Bone marrow (tissue), 2 donors: Measurements from ENCODE around the gene EFCAB11.

Experiments
- DNase-seq, 2 donors: peaks; one replicate each; lab custom pipeline; 2025; lab: John Stamatoyannopoulos, UW

Gene EFCAB11

DNA sequence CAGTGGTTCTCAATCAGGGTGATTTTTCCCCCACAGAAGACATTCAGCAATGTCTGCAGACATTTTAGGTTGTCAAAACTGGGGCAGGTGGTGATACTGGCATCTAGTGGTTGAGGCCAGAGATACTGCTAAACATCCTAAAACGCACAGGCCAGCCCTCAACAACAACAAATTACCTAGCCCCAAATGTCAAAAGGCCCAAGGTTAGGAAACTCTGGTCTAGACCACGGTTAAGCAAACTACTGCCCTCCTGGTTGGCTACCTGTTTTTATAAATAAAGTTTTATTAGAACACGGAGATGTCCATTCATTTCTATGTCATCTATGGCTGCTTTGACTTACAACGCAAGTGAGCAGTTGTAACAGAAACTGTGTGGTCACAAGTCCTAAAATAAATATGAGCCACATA is 186.7 kb downstream of the EFCAB11 start:
- DNase-seq, result peak in 1 of 2 donors; percentile 46

DNA sequence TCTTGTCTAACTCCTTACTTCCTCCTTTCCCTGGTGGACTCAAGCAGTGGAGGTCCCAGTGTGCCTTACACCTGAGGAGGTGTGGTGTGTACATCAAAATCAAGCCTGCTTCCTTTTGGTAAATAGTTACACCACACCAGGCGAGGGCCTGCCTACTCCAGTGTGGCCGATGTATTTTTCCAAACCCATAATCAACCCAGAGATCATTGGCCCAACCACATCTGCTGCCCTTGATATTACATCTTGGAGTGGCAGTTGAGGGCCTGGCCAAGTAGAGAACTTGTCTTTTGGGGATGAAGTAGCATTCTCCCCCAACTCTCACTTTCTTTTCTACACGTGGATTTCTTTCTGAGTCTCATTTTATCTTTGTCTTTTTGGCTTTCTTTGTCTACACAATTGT is 187.4 kb downstream of the EFCAB11 start:
- DNase-seq, result no peak

DNA sequence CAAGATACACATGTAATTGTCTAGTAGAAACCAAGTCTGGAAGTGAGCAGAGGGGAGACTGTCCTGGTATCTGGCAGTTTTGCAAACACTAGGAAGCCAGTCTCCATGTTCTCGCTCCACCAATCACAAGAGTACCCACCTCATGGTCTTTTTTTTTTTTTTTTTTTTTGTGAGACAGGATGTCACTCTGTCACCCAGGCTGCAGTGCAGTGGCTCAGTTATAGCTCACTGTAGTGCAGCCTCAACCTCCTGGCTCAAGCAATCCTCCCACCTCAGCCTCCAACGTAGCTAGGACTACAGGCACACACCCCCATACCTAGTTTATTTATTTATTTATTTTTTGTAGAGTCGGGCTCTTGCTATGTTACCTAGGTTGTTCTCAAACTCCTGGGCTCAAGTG is 189.2 kb downstream of the EFCAB11 start:
- no peak for DNase-seq

DNA sequence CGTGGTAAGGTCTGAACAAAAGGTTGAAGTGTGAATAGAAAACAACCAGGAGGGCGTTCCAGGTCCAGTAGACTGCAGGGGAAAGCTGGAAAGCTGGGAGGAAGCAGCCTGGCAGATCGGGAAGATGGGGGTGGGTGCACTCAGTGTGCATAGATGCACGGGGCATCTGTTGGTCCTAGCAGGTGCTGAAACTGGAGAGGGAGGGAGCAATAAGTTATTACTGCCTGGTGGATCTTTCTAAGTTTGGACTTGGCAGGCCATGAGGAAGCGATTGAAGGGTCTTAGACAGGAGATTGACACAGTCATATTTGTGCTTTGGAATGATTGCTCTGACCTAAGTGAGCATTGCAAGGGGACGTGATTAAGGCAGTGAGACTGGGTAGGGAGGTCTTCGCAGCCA is 194.4 kb downstream of the EFCAB11 start:
- DNase-seq, result no peak

DNA sequence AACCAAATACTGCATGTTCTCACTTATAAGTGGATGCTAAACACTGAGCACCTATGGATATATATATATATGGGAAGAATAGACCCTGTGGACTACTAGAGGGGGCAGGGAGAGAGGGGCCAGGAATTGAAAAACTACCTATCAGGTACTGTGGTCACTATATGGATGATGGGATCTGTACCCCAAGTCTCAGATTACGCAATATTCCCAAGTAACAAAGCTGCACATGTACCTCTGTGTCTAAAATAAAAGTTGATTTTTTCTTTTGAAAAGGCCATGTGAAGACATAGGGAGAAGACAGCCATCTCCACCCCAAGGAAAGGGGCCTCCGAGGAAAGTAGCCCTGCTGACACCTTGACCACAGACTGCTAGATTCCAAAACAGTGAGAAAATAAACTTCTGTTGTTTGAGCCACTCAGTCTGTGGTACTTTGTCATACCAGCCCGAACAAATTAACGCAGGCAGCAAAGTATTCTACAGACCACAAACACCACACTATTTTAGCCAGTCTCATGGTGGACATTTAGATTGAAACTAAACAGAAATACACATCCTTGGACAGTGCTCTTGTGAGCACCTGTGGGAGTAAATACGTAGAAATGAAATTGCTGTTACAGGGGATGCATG is 197.1 kb downstream of the EFCAB11 start:
- no peak for DNase-seq

DNA sequence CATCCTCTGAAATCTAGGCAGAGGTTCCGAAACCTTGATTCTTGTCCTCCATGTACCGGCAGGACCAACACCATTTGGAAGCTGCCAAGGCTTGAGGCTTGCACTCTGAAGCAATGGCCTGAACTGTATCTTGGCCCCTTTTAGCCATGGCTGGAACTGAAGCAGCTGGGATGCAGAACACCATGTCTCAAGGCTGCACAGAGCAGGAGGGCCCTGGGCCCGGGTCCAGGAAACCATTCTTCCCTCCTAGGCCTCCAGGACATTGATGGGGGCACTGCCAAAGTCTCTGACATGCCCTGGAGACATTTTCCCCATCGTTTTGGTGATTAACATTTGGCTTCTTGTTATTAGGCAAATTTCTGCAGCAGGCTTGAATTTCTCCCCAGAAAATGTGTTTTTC is 198.7 kb downstream of the EFCAB11 start:
- no peak for DNase-seq

DNA sequence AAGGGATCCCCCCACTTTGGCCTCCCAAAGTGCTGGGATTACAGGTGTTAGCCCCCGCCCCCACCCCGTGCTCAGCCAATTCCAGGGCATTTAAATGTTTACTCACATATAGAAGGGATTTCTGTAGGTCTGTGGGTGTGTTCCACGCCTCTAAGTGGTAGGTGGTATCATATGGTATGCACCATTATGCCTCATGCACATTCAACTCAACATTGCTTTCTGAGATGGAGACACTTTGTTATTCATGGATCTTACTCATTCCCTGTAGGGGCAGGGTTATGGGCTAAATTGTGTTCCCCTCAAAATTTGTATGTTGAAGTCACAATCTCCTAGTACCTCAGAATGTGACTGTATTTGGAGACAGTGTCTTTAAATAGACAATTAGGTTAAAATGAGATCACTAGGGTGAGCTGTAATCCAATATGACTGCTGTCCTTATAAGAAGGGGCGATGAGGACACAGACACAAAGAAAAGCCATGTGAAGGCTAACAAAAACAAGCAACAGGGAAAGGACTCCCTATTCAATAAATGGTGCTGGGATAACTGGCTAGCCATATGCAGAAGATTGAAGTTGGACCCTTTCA is 200.6 kb downstream of the EFCAB11 start:
- no peak for DNase-seq

DNA sequence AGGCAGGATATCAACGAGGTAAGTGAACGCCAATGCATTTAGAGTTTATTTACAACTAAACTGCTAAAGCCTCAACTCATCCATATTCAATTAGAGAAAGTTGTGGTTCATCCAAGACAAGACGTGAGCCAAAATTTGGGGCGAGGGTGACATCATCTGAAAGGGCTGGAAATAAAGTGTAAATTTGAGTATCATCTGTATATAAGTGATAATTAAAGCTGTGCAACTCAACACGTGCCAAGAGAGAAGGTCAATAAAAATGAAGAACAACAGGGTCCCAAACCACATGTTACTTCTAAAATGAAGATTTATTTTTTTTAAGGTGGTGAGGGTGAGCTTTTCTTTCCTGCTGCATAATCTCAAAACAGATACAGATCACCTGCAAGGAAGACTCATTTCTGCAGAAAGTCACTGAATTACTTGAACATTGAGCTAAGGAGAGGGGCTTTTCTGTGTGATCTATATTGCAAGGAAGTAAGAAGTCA is 203.6 kb downstream of the EFCAB11 start:
- no peak for DNase-seq

DNA sequence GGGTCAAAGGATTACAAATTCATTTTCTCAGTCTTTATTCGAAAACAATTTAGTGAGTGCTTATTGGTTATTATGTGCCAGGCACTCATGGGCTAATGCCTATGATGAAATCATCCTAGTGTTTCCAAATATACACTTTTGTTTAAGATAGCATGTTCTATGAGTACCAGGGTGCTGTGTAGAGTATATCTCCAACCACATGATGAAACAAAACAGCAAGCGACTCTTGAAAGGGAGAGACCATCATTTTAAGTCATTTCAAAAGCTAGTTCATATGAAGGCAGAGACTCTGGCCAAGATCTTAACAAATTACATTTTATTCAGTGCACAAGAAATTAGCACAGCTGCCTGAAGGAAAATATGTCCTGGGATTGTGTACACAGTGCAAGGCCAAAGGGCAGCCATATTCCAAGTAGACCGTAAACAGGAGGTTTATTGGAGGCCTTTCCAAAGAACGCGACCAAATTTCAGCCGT is 204.2 kb downstream of the EFCAB11 start:
- no peak for DNase-seq

DNA sequence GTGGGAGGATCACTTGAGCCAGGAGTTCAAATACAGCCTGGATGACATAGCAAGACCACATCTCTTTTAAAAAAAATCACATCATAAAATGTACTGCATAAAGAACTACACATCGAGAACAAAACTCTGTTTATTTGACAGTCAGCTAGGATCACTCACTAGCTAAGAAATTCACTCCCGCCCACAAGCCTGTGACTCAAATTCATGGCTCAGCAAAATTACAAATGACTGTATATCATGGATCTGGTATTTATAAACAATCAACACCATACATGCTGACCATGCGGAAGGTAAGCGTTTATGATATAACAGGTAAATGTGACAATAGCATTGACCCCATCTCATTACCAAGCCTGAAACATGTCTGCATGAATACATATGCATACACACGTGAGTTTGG is 206.5 kb downstream of the EFCAB11 start:
- no peak for DNase-seq

DNA sequence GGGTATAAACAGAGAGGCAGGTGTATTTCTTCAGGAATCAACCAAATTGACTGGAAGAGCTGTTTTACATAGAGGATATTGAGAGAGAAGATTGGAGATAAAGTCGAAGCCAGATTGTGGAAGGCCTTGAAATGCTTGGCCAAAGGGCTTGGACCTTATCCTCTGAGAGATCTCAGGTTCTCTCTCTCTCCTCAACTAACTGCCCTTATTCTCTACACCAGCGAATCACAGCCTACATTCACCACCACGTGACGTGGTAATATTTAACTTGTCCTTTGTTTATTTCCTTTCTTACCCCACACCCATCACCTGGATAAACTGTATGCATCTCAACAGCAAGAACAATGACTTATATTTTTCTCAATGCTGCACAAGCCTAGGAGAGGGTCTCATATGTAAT is 207.4 kb downstream of the EFCAB11 start:
- DNase-seq, result no peak

DNA sequence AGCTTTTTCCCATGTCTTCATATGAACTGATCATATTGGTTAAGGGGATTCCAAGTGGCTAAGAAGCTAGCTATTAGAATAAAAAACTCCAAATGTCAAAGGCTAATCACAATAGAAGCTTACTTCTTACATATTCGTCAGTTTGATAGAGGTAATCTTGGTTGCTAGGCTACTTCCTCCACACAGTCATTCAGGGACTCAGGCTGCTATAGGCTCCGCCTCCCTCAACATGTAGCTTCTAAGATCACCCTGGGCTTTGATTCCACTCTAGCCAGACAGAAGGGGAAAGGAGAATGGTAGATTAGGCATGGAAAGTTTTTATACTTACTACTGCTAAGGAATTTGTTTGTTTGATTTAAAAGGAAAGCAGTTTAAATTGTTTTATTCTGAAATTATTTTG is 207.9 kb downstream of the EFCAB11 start:
- DNase-seq, result no peak

DNA sequence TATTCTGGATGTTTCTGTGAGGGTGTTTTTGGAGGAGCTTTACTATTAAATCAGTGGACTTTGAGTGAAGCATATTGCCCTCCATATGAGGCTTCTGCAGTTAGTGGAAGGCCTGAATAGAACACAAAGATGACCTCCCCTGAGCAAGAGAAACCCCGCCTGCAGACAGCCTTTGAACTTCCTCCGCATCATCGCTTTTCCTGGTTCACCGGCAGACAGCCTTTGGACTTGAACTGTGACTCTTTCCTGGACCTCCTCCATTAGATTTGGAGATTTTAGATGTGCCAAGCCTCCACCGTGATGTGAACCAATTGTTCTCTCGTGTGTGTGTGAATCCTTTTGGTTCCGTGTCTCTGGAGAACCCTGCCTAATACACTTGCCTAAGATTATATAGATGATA is 208.4 kb downstream of the EFCAB11 start:
- no peak for DNase-seq
